GM21786 (cell line): ENCODE measurements around the gene RC3H1.
"Not testable (repeated sequence)": the region's sequence is repeated elsewhere in the genome, so short reads cannot be mapped to it uniquely, and the experiment has no call there.

Experiments
- ATAC-seq: cut with Tn5 transposase; IDR thresholded peaks from one replicate; pipeline ENCODE4 v1.9.1; 2021; ENCODE audit not compliant: unreplicated experiment

RC3H1 gene, protein sequence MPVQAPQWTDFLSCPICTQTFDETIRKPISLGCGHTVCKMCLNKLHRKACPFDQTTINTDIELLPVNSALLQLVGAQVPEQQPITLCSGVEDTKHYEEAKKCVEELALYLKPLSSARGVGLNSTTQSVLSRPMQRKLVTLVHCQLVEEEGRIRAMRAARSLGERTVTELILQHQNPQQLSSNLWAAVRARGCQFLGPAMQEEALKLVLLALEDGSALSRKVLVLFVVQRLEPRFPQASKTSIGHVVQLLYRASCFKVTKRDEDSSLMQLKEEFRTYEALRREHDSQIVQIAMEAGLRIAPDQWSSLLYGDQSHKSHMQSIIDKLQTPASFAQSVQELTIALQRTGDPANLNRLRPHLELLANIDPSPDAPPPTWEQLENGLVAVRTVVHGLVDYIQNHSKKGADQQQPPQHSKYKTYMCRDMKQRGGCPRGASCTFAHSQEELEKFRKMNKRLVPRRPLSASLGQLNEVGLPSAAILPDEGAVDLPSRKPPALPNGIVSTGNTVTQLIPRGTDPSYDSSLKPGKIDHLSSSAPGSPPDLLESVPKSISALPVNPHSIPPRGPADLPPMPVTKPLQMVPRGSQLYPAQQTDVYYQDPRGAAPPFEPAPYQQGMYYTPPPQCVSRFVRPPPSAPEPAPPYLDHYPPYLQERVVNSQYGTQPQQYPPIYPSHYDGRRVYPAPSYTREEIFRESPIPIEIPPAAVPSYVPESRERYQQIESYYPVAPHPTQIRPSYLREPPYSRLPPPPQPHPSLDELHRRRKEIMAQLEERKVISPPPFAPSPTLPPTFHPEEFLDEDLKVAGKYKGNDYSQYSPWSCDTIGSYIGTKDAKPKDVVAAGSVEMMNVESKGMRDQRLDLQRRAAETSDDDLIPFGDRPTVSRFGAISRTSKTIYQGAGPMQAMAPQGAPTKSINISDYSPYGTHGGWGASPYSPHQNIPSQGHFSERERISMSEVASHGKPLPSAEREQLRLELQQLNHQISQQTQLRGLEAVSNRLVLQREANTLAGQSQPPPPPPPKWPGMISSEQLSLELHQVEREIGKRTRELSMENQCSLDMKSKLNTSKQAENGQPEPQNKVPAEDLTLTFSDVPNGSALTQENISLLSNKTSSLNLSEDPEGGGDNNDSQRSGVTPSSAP

DNA sequence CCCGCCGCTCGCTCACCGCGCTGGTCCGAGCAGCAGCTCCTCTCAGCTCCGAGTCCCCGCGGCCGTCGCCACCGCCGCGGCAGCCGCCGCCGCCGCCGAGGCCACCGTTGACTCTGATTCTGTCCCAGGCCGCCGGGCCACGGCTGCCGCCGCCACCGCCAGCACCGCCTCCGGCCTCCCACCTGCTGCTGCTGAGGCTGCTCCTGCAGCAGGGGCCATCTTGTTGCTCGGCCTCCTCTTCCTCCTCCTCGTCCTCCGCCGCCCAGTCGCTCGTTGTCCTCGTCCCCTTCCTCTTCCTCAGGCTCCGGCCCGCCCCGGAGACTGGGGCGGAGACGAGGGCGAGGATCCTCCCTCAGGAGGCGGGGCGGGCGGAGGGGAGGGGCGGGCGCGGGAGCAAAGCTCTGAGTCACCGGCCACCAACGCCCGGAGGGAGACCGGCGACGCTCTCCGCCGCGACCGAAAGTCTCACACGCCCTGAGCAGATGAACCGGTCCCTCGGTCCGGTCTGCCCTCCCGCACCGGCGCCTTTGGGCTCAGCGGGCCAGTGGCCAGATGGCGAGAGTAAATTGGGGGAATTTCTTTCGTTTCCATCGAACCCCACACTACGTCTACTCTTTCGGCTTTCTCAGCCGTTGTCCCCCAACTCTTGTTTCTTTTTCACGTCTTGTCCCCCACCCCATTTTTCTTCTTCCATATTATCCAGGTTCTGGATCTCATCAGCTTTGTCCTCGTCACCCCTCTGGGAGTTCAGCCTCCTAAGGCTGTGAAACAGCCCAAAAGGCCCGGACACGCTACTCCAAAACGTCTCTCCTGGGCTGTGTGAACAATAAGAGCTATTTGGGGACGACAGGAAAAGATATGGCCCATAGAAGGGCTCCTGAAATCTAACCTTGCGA, at the start of gene RC3H1:
TSS of gene RC3H1 (minus strand) at position 278 of the 896 bp plus-strand sequence. CDS start 29,372 bp downstream, outside the sequence.
- ATAC-seq = peak; percentile 87

DNA sequence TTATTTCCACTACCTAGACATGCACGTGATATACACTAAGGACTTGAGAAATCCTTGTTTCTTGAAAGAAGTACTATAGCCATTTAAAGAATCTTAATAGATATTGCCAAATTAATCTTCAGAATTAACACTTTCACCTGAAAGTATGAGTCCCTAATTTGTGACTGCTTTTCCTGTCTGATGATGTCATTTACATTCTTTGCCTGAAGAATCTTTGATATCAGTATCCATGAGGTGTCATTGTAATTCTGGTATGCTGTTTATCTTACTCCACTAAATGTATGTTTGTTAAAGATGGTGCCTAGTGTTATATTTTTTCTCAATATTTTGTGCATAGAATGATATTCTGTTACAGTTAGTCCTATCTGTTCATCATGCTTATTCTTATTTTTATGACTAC, 48.5 kb upstream of the RC3H1 start:
- no peak for ATAC-seq

DNA sequence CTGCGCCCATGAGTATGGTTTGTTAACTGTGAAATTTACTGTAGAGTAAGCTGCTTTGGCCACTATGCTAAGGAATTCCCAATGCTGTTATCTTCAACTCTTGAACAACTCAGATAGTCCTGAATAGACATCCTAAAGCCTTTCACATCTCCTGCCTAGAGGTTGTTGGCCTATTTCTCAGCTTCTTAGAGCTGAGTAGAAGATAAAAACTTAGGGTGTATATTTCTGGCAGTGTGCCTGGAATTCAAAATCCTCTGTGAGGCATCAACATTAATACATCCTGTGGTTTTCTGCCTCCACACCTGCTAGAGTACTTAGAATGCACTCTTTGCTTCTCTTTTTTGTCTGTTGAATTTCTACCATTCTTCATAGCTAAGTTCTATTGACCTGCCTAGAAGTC, 45.8 kb upstream of the RC3H1 start:
- no peak for ATAC-seq

DNA sequence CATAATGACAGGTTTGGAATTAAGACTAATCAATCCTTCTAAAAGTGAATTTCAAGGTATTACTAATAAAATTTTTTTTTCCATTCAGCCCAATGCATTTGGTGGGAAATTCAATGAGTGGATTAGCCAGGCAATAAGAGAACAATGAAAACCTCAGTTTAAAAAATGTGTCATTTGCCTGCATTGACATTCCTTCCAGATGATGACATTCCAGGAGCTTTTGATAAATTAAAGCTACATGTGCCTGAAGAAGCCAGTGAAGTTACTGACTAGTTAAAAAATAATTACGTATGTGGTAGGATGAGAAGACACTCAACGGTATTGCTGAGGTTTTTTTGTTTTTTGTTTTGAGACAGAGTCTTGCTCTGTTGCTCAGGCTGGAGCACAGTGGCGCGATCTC, 37.9 kb upstream of the RC3H1 start:
- ATAC-seq = no peak

DNA sequence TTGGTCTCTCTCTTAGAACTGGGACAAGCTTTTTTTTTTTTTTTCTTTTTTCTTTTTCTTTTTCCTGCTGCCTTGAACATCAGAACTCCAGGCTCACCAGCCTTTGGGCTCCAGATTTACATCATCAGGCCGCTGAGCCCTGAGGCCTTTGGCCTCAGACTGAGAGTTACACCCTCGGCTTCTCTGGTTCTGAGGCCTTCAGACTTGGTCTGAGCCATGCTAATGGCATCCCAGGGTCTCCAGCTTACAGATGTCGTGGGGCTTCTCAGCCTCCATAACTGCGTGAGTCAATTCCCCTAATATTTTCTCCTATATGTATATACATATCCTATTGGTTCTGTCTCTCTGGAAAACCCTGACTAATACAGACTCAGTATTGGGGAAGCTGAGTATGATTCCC, 36.5 kb upstream of the RC3H1 start:
- no peak for ATAC-seq

DNA sequence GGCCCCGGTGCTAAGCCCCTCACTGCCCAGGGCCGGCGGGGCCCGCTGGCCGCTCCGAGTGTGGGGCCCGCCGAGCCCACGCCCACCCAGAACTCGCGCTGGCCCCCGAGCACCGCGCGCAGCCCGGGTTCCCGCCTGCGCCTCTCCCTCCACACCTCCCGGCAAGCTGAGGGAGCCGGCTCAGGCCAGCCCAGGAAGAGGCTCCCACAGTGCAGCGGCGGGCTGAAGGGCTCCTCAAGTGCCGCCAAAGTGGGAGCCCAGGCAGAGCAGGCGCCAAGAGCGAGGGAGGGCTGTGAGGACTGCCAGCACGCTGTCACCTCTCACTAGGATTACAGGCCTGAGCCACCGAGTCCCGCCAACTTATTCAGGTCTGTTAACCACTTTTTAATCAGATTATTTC, 34.5 kb upstream of the RC3H1 start:
- ATAC-seq = not testable (repeated sequence)

DNA sequence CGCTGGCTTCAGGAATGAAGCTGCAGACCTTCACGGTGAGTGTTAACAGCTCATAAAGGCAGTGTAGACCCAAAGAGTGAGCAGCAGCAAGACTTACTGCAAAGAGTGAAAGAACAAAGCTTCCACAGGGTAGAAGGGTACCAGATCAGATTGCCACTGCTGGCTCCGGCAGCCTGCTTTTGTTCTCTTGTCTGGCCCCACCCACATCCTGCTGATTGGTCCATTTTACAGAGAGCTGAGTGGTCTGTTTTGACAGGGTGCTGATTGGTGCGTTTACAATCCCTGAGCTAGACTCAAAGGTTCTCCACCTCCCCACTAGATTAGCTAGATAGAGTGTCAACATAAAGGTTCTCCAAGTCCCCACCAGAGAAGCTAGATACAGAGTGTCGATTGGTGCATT, 33.6 kb upstream of the RC3H1 start:
- not testable (repeated sequence) for ATAC-seq

DNA sequence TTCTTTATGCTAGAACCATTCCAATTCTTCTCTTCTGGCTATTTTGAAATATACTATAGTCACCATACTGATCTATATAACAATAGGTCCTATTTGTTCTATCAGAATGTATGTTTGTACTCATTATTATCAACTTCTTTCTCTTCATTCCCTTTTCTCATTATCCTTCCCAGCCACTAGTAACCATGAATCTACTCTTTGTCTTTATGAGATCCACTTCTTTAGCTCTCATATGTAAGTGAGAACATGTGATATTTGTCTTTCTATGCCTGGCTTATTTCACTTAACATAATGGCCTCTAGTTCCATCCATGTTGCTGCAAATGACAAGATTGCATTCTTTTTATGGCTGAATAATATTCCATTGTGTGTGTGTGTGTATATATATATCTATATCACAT, 31.7 kb upstream of the RC3H1 start:
- no peak for ATAC-seq

DNA sequence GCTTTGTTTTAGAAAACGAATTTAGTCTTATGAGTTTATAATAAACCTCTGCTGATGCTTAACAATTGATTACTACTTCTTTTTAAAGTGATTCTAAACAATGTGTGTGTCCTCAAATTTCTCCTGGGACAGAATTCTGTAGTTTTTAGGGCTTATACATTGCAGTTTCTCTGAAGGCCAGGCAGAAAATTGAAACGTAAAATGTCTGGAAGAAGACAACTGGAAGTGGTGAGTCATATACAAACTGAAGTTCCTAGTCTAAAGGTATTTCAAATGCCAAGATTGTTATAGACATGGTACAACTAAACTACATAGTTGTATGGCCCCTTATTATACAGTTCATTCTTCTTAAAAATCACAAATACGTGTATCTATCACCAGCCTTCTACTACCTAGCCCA, 30.5 kb upstream of the RC3H1 start:
- ATAC-seq = no peak

DNA sequence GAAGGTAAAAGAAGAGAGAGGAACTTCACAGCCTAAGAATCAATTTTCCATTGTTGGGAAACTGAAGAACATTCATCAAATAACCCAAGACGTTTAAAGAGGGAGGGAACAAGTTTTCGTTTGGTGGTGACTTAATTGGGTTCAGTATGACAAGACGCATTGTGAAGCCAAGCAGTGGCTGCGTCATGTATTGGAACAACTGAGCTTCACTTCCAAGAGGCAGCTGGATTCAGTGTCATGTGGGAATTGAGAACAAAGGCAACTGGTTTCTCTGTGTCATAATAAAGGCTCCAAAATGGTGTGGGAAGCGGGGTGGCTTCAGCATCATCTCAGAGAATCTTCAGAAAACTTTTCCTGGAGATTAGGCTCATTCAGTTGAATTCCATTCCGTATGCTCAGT, 29.8 kb upstream of the RC3H1 start:
- no peak for ATAC-seq

DNA sequence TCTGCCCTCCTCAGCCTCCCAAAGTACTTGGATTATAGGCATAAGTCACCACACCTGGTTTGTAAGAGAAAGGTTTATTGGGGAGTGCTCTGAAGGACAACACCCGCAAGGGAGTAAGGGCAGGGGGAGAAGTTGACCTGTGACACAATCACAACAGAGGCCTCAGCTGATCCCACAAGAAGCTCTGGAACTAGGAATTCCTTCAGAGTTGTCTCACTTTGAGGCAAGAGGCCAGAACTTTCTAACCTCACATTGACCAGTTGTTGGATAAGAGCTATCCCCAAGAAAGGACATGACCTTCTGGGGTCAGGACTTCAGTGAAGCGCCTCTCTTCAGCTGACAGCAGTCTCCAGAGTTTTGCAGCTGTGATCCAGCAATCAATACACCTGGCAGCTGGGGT, 27.4 kb upstream of the RC3H1 start:
- no peak for ATAC-seq

DNA sequence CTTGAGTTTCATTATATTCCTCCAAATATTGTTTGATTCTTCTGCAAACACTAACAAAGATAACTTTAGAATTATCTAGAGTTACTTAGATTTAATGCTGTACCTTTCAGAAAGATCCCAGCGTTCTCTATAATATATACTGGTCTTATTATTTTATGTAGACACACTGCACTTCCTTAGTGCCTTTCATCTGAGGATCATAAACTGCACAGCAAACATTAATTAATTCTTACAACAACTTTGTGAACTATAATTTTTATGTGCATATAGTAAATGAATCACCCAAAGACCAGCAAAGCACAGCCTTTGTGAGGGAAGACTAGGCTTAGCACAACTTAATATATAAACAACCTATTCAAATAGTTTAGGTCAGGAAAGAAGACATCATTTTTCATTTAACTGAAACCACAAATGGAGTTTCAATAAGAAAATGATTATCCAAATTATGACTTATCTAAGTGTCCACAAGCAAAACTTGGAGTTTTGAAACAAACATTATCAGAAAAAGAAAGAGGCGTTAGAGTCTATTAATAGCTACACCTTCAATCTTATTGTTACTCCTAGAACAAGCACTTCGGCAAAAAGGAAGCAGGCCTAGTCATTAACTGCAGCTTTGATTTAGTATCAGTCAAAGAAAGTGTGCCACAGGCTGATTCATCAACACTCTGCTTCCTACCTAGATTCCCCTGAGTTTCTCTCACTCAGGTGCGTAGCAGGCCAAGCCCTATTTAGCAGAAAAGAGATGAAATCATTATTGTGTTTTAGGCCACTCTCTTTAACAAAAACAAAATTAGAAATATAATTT, 22.5 kb upstream of the RC3H1 start:
- ATAC-seq = no peak

DNA sequence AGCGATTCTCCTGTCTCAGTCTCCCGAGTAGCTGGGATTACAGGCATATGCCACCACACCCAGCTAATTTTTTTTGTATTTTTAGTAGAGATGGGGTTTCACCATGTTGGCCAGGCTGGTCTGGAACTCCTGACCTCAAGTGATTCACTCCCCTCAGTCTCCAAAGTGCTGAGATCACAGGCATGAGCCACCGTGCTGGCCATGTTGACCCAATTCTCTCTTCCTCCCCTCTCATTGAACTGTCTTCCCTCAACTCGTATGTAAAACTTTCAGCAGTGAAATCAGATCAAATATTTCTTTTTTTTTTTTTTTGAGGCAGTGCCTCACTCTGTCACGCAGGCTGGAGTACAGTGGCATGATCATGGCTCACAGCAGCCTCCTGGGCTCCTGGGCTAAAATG, 20.4 kb upstream of the RC3H1 start:
- not testable (repeated sequence) for ATAC-seq

DNA sequence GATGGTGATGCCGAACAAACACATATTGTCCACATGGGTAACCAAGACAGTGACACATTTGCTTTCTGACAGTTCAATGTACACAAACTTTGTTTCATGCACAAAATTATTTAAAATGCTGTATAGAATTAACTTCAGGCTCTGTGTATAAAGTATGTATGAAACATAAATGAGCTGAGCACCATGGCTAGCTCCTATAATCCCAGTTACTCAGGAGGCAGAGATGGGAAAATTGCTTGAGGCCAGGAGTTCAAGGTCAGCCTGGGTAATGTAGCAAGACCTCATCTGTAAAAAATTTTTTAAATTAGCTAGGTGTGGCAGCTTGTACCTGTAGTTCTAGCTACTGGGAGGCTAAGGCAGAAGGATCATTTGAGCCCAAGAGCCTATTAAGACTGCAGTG, 19.2 kb upstream of the RC3H1 start:
- no peak for ATAC-seq

DNA sequence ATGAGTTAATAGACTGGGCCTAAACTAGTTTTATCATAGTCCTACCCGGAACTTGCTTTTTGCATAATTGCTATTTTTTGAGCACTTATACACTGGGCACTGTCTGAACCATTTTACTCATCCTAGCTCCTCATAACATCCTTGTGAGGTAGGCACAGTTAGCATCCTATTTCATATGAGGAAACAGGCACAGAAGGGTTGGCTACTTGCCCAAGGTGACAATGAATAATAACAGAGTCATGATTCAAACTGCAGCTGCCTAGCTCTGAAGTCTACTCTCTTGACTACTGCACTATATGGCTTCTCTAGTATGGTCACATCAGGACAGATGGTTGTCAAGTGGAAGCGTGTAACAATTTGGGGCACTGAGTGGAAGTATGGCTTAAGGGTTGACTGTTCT, 18.2 kb upstream of the RC3H1 start:
- ATAC-seq = no peak

DNA sequence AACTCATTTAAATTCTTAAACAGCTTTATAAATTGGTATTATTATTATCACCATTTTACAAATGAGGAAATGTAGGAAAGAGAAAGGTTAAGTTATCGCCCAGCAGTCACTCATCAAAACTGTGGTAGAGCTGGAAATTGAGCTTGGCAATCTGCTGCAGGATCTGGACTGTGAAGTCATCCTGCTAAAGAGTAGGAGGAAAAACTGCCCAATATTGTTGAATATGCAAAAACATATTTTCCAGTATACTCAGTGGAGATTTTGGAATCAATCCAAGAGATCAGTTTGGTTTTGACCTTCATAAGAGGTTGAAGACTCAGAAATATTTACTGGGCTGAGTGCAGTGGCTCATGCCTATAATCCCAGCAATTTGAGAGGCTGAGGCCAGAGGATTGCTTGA, 16.9 kb upstream of the RC3H1 start:
- ATAC-seq = no peak

DNA sequence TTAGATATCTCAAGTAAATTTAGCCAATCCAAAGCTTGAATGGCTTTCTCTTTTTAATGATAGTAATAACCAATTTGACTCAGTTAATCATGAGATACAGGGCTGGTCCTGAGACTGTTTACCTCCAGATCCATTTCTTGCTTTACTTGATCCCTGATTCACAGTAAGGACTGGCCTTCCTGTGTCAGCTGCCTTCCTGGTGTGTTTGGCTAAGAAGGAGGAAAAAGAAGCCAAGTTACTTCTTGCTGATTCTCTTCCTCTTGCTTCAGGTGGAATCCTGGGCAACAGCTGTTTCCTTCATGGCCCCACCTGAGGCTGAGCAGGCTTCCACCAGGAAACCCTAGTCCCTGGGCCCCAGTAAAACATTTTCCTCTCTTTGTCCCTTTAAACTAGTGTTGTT, 14.6 kb upstream of the RC3H1 start:
- ATAC-seq = no peak

DNA sequence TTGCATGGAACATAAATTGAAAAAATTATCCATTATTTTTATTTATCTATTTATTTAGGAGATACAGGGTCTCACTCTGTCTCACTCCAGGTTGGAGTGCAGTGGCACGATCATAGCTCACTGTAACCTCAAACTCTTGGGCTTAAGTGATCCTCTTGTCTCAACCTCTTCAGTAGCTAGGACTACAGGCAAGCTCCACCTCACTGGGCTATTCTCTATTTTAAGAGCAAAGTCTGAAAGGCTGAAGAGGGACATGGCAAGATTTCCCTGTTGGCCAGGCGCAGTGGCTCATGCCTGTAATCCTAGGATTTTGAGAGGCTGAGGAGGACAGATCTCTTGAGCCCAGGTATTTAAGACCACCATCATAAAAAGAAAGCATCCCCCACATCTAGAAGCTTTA, 14.0 kb upstream of the RC3H1 start:
- no peak for ATAC-seq

DNA sequence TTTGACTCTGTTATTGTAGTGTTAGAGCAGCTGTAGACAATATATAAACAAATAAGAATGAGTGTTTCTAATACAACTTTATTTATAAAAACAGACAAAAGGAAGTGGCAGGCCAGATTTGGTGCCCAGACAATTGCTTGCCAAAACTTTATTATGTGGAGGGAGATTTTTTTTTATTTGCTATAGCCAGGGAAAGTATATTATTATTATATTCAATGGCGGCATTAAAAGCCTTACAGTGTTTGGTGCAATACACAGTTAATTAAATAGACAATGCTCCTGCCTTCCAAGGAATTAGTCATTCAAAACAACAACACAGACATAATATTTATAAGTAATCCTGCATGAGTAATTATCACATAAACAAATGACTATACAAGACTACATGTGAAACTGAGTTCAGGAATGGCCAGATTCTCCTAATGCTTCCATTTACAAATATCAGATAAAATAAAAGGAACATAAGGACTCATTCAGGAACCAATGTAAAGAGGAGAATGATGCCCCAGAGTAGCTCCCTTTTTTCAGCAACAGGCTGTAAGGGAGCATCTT, 10.6 kb upstream of the RC3H1 start:
- no peak for ATAC-seq

DNA sequence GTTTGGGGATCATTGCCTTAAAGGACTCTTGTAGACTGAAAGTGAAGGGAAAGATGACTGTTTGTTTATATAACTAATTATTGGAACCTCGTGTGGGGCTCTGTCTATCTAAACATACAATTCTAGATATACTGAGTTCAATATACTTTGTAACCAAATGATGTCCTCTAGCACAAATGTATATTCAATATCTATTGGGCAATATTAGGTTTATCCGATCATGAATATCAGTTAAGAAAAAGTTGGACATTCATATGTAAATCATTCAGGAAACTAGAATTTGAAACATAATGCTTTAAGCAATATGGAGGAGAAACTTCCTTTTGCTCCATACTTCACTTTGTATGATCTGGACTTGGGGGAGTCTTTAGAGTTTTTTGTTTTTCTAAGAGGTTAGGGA, 8.9 kb upstream of the RC3H1 start:
- no peak for ATAC-seq
